ENCODE measurements around the gene LDLRAD4.

Gene LDLRAD4

GRCh38 chr18:13454363-13455150 is 236.0 kb downstream of the LDLRAD4 start:
- no peaks in the 10 kb centered on the region for H3K27me3 ChIP-seq (ENCODE audit: control insufficient read depth, insufficient read depth, low read length)
- H3K4me1 ChIP-seq, result no peaks in the 10 kb centered on the region
- peaks cover 5% of the 10 kb centered on the region for H3K79me2 ChIP-seq
- no peak overlapping the region for H3K4me3 ChIP-seq (ENCODE audit: low read depth, low read length)
- no peak overlapping the region for H3K9ac ChIP-seq
- TF ChIP-seq, protein P1, sequence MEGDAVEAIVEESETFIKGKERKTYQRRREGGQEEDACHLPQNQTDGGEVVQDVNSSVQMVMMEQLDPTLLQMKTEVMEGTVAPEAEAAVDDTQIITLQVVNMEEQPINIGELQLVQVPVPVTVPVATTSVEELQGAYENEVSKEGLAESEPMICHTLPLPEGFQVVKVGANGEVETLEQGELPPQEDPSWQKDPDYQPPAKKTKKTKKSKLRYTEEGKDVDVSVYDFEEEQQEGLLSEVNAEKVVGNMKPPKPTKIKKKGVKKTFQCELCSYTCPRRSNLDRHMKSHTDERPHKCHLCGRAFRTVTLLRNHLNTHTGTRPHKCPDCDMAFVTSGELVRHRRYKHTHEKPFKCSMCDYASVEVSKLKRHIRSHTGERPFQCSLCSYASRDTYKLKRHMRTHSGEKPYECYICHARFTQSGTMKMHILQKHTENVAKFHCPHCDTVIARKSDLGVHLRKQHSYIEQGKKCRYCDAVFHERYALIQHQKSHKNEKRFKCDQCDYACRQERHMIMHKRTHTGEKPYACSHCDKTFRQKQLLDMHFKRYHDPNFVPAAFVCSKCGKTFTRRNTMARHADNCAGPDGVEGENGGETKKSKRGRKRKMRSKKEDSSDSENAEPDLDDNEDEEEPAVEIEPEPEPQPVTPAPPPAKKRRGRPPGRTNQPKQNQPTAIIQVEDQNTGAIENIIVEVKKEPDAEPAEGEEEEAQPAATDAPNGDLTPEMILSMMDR (IDR thresholded peaks at IDR 0.05), result no peak
- H3K27ac ChIP-seq, result no peak overlapping the region
- no peaks in the 10 kb centered on the region for H3K36me3 ChIP-seq (ENCODE audit: control insufficient read depth, insufficient read depth, low read length)
- no peak overlapping the region for H2AFZ ChIP-seq
- H3K9me3 ChIP-seq (ENCODE audit: control insufficient read depth, low read length), result no peaks in the 10 kb centered on the region
- H3K4me2 ChIP-seq (ENCODE audit: low read length), result no peak overlapping the region

DNA sequence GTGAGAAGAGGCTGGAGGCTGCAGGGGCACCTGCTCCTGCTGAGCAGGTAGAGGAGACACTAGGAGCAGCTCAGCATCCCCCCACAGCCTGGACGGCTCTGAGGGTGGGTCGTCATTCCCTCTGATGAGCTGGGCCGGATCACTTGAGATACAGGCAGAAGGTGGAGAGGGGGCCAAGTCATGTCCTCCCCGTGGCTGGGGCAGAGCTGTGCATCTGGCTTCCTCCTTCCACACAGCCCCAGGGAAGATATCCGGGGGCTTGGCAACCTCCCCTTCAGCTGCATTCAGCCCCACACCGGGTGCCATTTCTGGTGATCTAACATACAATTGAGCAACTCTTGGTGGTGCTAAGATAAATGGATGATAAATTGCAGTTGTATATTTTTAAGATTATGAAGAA is 236.9 kb downstream of the LDLRAD4 start:
- Histone ChIP-seq H3K36me3 (ENCODE audit: control insufficient read depth, insufficient read depth, low read length) (no peaks in the 10 kb centered on the region), H3K27ac (no peak overlapping the region), H3K4me1 (no peaks in the 10 kb centered on the region), H3K4me3 (ENCODE audit: low read depth, low read length) (no peak overlapping the region), H3K27me3 (ENCODE audit: control insufficient read depth, insufficient read depth, low read length) (no peaks in the 10 kb centered on the region), H2AFZ (no peak overlapping the region), H3K9ac (no peak overlapping the region), H3K4me2 (ENCODE audit: low read length) (no peak overlapping the region), H3K9me3 (ENCODE audit: control insufficient read depth, low read length) (no peaks in the 10 kb centered on the region), H3K79me2 (peaks cover 5% of the 10 kb centered on the region)
- TF ChIP-seq, protein P1 (IDR thresholded peaks at IDR 0.05), result no peak

GRCh38 chr18:13455960-13456481 is 237.5 kb downstream of the LDLRAD4 start:
- Histone ChIP-seq H3K9ac (no peak overlapping the region), H2AFZ (no peak overlapping the region), H3K36me3 (ENCODE audit: control insufficient read depth, insufficient read depth, low read length) (no peaks in the 10 kb centered on the region), H3K79me2 (peaks cover 6% of the 10 kb centered on the region), H3K4me1 (no peaks in the 10 kb centered on the region), H3K9me3 (ENCODE audit: control insufficient read depth, low read length) (no peaks in the 10 kb centered on the region), H3K27ac (no peak overlapping the region), H3K27me3 (ENCODE audit: control insufficient read depth, insufficient read depth, low read length) (no peaks in the 10 kb centered on the region), H3K4me3 (ENCODE audit: low read depth, low read length) (no peak overlapping the region), H3K4me2 (ENCODE audit: low read length) (no peak overlapping the region)
- TF ChIP-seq, protein P1 (IDR thresholded peaks at IDR 0.05), result no peak

GRCh38 chr18:13456736-13457271 is 238.2 kb downstream of the LDLRAD4 start:
- Histone ChIP-seq H3K9me3 (ENCODE audit: control insufficient read depth, low read length) (no peaks in the 10 kb centered on the region), H3K36me3 (ENCODE audit: control insufficient read depth, insufficient read depth, low read length) (no peaks in the 10 kb centered on the region), H3K9ac (no peak overlapping the region), H2AFZ (no peak overlapping the region), H3K27ac (no peak overlapping the region), H3K4me1 (no peaks in the 10 kb centered on the region), H3K4me2 (ENCODE audit: low read length) (no peak overlapping the region), H3K79me2 (peaks cover 4% of the 10 kb centered on the region), H3K4me3 (ENCODE audit: low read depth, low read length) (no peak overlapping the region), H3K27me3 (ENCODE audit: control insufficient read depth, insufficient read depth, low read length) (no peaks in the 10 kb centered on the region)
- TF ChIP-seq, protein P1 (IDR thresholded peaks at IDR 0.05), result no peak
